Transverse colon (tissue), 4 donors: Measurements from ENCODE around the gene SLC6A9. TPM values are rescaled to one million over a fixed set of nuclear protein-coding genes. Genes with fewer than 3 reads are reported as not detected.
A peak's percentile ranks its signal among the peaks of the same experiment; 100 is the strongest.

Experiments
- DNase-seq: peaks from one replicate; pipeline ENCODE4 v3.0.0-alpha.2; 2019
- H3K27ac ChIP-seq, 4 donors: fragments of 200-600 bp; sonication (generic); 2 replicates each; pipeline ENCODE4 v1.5.1; 2016 to 2018; ENCODE audit warnings: inconsistent platforms in 4 of 4
- H3K27me3 ChIP-seq: fragments of 200-600 bp; sonication (generic); 2 replicates; pipeline ENCODE4 v1.5.1; 2017; ENCODE audit warnings: inconsistent platforms
- H3K36me3 ChIP-seq, 4 donors: fragments of 200-600 bp; sonication (generic); 2 replicates each; pipeline ENCODE4 v1.5.1; 2017 to 2019; ENCODE audit warnings: inconsistent platforms in 4 of 4
- H3K4me1 ChIP-seq, 4 donors: fragments of 200-600 bp; sonication (generic); 2 replicates each; pipeline ENCODE4 v1.5.1; 2017 to 2020; ENCODE audit warnings: inconsistent platforms in 4 of 4
- H3K4me3 ChIP-seq, 4 donors: fragments of 200-600 bp; sonication (generic); 1 replicate in 1 of 4; 2 replicates in 3 of 4; pipeline versions ENCODE4 v1.5.1 to v1.6.1; 2017 to 2019; ENCODE audit warnings: inconsistent platforms in 4 of 4
- H3K9me3 ChIP-seq, 2 donors: fragments of 200-600 bp; sonication (generic); 2 replicates each; pipeline ENCODE4 v1.5.1; 2017 to 2019; ENCODE audit warnings: inconsistent platforms in 2 of 2
- CTCF ChIP-seq, 5 experiments: fragments of 200-600 bp in 3 of 5; fragments of 450-650 bp in 2 of 5; sonication (generic) in 3 of 5; IDR thresholded peaks; 1 replicate in 2 of 5; 2 replicates in 3 of 5; pipeline ENCODE4 v1.5.1; 2016 to 2017; ENCODE audit warnings: antibody characterized with exemption in 5 of 5, inconsistent platforms in 3 of 5, mild to moderate bottlenecking in 2 of 5, moderate library complexity in 1 of 5
- EP300 ChIP-seq: sonication (generic); formaldehyde crosslinking; IDR thresholded peaks from one replicate; pipeline ENCODE4 v1.6.1; 2017; ENCODE audit warnings: antibody characterized with exemption, low read depth
- POLR2A ChIP-seq: fragments of 450-650 bp; IDR thresholded peaks from one replicate; pipeline ENCODE4 v1.6.1; 2016; ENCODE audit warnings: antibody characterized with exemption, mild to moderate bottlenecking, moderate library complexity
- POLR2AphosphoS5 ChIP-seq, 3 donors: sonication (generic); formaldehyde crosslinking; IDR thresholded peaks; one replicate each; pipeline ENCODE4 v1.6.1; 2016; ENCODE audit warnings: antibody characterized with exemption in 3 of 3
- WGBS, 2 donors: methylation state at CpG; one replicate each; pipeline ENCODE4 v1.1.5; 2018; ENCODE audit warnings: low coverage in 1 of 2; 5-methylcytosine and 5-hydroxymethylcytosine counted together
- in situ Hi-C, 4 donors: fragments of 200-750 bp; cut with MboI; loops; one replicate each; pipeline versions ENCODE4 v1.15.0 to v1.15.1; 2017; ENCODE audit warnings: low sequenced_read_pairs in 3 of 4, low pct_ligation_motif_present in 1 of 4, low pct_unique_long_range_greater_than_20kb in 1 of 4
- intact Hi-C: fragments of 100-400 bp; cut with DNase I; formaldehyde crosslinking; loops from one replicate; pipeline ENCODE4 v1.15.1; 2023; ENCODE audit warnings: low total_unique reads
- total RNA-seq, 4 donors: library from RNA; depleted of rRNA; stranded (reverse); fragments of >200 nt; gene quantifications; one replicate each; pipeline ENCODE4 v1.1.0, GENCODE V29; 2016

Gene SLC6A9
- total RNA-seq, 4 donors from 2014 or later, result 22.4 to 31.8 (median 29.5) TPM

GRCh38 chr1:43969746-43970466, 61.4 kb downstream of the SLC6A9 start, which contains the start of gene DPH2:
Gene DPH2, plus strand, starts transcription at chr1:43970010. Its CDS starts 166 bp downstream, at chr1:43970176.
- Histone ChIP-seq H3K27ac (peak within 1 kb of the TSS; percentile 16 to 50 (median 44)), H3K9me3 (no peaks in the 10 kb centered on the region), H3K4me1 (peaks cover 13 to 21% (median 17%) of the 10 kb centered on the region in 4 donors), H3K4me3 (peak within 1 kb of the TSS; percentile 52 to 89 (median 68)), H3K36me3 (no peaks in the 10 kb centered on the region), H3K27me3 (no peaks in the 10 kb centered on the region)
- in situ Hi-C loops, result no loop called here
- WGBS, 2 donors, result 0% methylated on average over 12 to 40 of the region's 47 CpGs
- peak; percentile 97 for DNase-seq
- peak in 2 of 3 donors; percentile 32 to 38 for TF ChIP-seq POLR2AphosphoS5 (IDR thresholded peaks at IDR 0.05)
- TF ChIP-seq CTCF (IDR thresholded peaks at IDR 0.05), result peak in 2 of 5 experiments; percentile 64 to 65
- TF ChIP-seq EP300, result no peak
- intact Hi-C loops, result no loop called here

- in situ Hi-C loops (no loop called here), intact Hi-C loops (no loop called here)
- 0 to 60% methylated on average over 2 to 7 of the region's 7 CpGs for WGBS, 2 donors
- no peaks in the 10 kb centered on the region for H3K9me3 ChIP-seq
- DNase-seq, result no peak
- peak overlapping the region in 2 of 4 donors; percentile 73 to 89 for H3K4me3 ChIP-seq
- H3K4me1 ChIP-seq, result peaks cover 13 to 21% (median 16%) of the 10 kb centered on the region in 4 donors
- no peaks in the 10 kb centered on the region for H3K36me3 ChIP-seq
- no peaks in the 10 kb centered on the region for H3K27me3 ChIP-seq
- no peak for TF ChIP-seq POLR2AphosphoS5 (IDR thresholded peaks at IDR 0.05)
- TF ChIP-seq POLR2A, result no peak
- no peak for TF ChIP-seq CTCF (IDR thresholded peaks at IDR 0.05)
- TF ChIP-seq EP300, result no peak
- no peak overlapping the region for H3K27ac ChIP-seq
Observed at GRCh38 chr1:43969416-43969745, 61.9 kb downstream of the SLC6A9 start.

- no peaks in the 10 kb centered on the region for H3K27me3 ChIP-seq
- H3K27ac ChIP-seq, result no peak overlapping the region
- in situ Hi-C loops (no loop called here), intact Hi-C loops (no loop called here)
- no peak for DNase-seq
- no peaks in the 10 kb centered on the region for H3K36me3 ChIP-seq
- H3K4me1 ChIP-seq, result peaks cover 7 to 15% (median 10%) of the 10 kb centered on the region in 4 donors
- WGBS, 2 donors, result 80 to 89% methylated on average over 5 to 6 of the region's 6 CpGs
- H3K9me3 ChIP-seq, result no peaks in the 10 kb centered on the region
- no peak overlapping the region for H3K4me3 ChIP-seq
- TF ChIP-seq EP300 (no peak), POLR2A (no peak), CTCF (IDR thresholded peaks at IDR 0.05) (no peak), POLR2AphosphoS5 (IDR thresholded peaks at IDR 0.05) (no peak)
Observed at GRCh38 chr1:43968348-43968948, 62.8 kb downstream of the SLC6A9 start.

- H3K27ac ChIP-seq, result no peak overlapping the region
- intact Hi-C loops, result no loop called here
- no peaks in the 10 kb centered on the region for H3K9me3 ChIP-seq
- H3K36me3 ChIP-seq, result no peaks in the 10 kb centered on the region
- H3K4me3 ChIP-seq, result no peak overlapping the region
- peaks cover 1 to 6% (median 2%) of the 10 kb centered on the region in 4 donors for H3K4me1 ChIP-seq
- WGBS, 2 donors, result 98% methylated on average over 3 of the region's 3 CpGs; no CpG with 5 or more reads in 1 of the 2 donors
- no peak for DNase-seq
- TF ChIP-seq POLR2AphosphoS5 (IDR thresholded peaks at IDR 0.05) (no peak), EP300 (no peak), CTCF (IDR thresholded peaks at IDR 0.05) (no peak), POLR2A (no peak)
- H3K27me3 ChIP-seq, result no peaks in the 10 kb centered on the region
- in situ Hi-C loops, result no loop called here
Observed at GRCh38 chr1:43965316-43965715, 65.9 kb downstream of the SLC6A9 start.
